Endothelial cell of umbilical vein (primary cell): Measurements from ENCODE around the gene SMAD1. TPM values are rescaled to one million over a fixed set of nuclear protein-coding genes. Genes with fewer than 3 reads are reported as not detected.

Source experiments
- BruUV-seq: library from RNA; stranded (reverse); fragments of 400-500 nt; replicated peaks from 2 replicates; lab custom pipeline; 2021; lab: Mats Ljungman, UMichigan
- CTCF ChIA-PET: fragments of 300-600, 350-600 bp; sonication (Branson Sonifier 250); formaldehyde crosslinking; loops from one replicate; lab custom pipeline; 2021; ENCODE audit warnings: antibody characterized with exemption, inconsistent platforms; lab: Charles Lee
- POLR2A ChIA-PET: fragments of 300-600, 350-600 bp; sonication (Branson Sonifier 250); formaldehyde crosslinking; loops from one replicate; lab custom pipeline; 2021; ENCODE audit warnings: antibody characterized with exemption, inconsistent platforms; lab: Charles Lee
- DNase-seq: peaks from one replicate; pipeline ENCODE4 v3.0.0-alpha.2; 2011; ENCODE audit warnings: low read depth, low spot score
- FAIRE-seq: peaks from 2 replicates; lab custom pipeline; 2011; peaks lifted over from hg19 to GRCh38; lab: Jason Lieb, UNC
- H2AFZ ChIP-seq: 2 replicates; pipeline ENCODE4 v1.6.0; 2012; ENCODE audit warnings: low read depth, low read length, control low read depth, inconsistent platforms
- H3K27ac ChIP-seq: 2 replicates; pipeline ENCODE4 v1.5.1; 2011; ENCODE audit warnings: low read depth, mild to moderate bottlenecking, control low read depth, low read length, moderate library complexity; ENCODE audit not compliant: insufficient read depth
- H3K27me3 ChIP-seq, 2 experiments: 2 replicates each; pipeline versions ENCODE4 v1.6.0 to v1.6.1; 2011; ENCODE audit warnings: low read length in 2 of 2, mixed read lengths in 1 of 2; ENCODE audit not compliant: control insufficient read depth in 2 of 2, insufficient read depth in 2 of 2
- H3K36me3 ChIP-seq, 2 experiments: 2 replicates in 1 of 2; 3 replicates in 1 of 2; pipeline ENCODE4 v1.5.1; 2011; ENCODE audit warnings: low read length in 2 of 2, mild to moderate bottlenecking in 1 of 2, moderate library complexity in 1 of 2; ENCODE audit not compliant: control insufficient read depth in 2 of 2, insufficient read depth in 2 of 2; ENCODE audit errors: extremely low read depth in 1 of 2
- H3K4me1 ChIP-seq: 3 replicates; pipeline ENCODE4 v1.5.1; 2011; ENCODE audit warnings: mild to moderate bottlenecking, low read length; ENCODE audit not compliant: control insufficient read depth, insufficient read depth; ENCODE audit errors: extremely low read depth
- H3K4me2 ChIP-seq: 2 replicates; pipeline ENCODE4 v1.6.1; 2011; ENCODE audit warnings: low read length, control low read depth, mixed read lengths; ENCODE audit not compliant: insufficient read depth
- H3K4me3 ChIP-seq, 3 experiments: fragments of 200-600 bp in 1 of 3; sonication (generic), shearing (Covaris generic) in 1 of 3; replicated peaks in 1 of 3; 2 replicates each; pipeline ENCODE4 v1.5.1; 2011 to 2016; ENCODE audit warnings: control low read depth in 3 of 3, low read length in 3 of 3, mild to moderate bottlenecking in 2 of 3, inconsistent platforms in 1 of 3, low read depth in 1 of 3, moderate library complexity in 1 of 3; ENCODE audit not compliant: insufficient read depth in 1 of 3
- H3K79me2 ChIP-seq: 2 replicates; pipeline ENCODE4 v1.6.0; 2012; ENCODE audit warnings: low read length, inconsistent platforms; ENCODE audit not compliant: control insufficient read depth, insufficient read depth
- H3K9ac ChIP-seq: replicated peaks from 2 replicates; pipeline ENCODE3; 2011; ENCODE audit warnings: low read length, control low read depth; ENCODE audit not compliant: insufficient read depth; ENCODE audit errors: extremely low read depth
- H3K9me1 ChIP-seq: replicated peaks from 3 replicates; pipeline ENCODE4 v1.6.0; 2011; ENCODE audit warnings: mild to moderate bottlenecking, low read length; ENCODE audit not compliant: control insufficient read depth, insufficient read depth; ENCODE audit errors: extremely low read depth
- H3K9me3 ChIP-seq: replicated peaks from 2 replicates; pipeline ENCODE4 v1.5.1; 2012; ENCODE audit warnings: low read length, inconsistent platforms; ENCODE audit not compliant: control insufficient read depth, insufficient read depth
- H4K20me1 ChIP-seq: replicated peaks from 2 replicates; pipeline ENCODE3; 2011; ENCODE audit warnings: mild to moderate bottlenecking, low read length; ENCODE audit not compliant: control insufficient read depth, insufficient read depth; ENCODE audit errors: extremely low read depth
- CTCF ChIP-seq, 2 donors: IDR thresholded peaks; 1 replicate in 1 of 2; 2 replicates in 1 of 2; pipeline ENCODE4 v1.5.1; 2011; ENCODE audit warnings: low read length in 2 of 2, mild to moderate bottlenecking in 2 of 2, moderate library complexity in 2 of 2, control low read depth in 1 of 2, inconsistent platforms in 1 of 2, low read depth in 1 of 2; ENCODE audit not compliant: insufficient read depth in 1 of 2; ENCODE audit errors: extremely low read depth in 1 of 2
- EZH2 ChIP-seq: IDR thresholded peaks from 2 replicates; pipeline ENCODE4 v1.6.1; 2012; ENCODE audit warnings: borderline replicate concordance, low read depth, mild to moderate bottlenecking, moderate library complexity, low read length, inconsistent platforms; ENCODE audit not compliant: severe bottlenecking
- FOS ChIP-seq: IDR thresholded peaks from 2 replicates; pipeline ENCODE4 v1.6.1; 2011; ENCODE audit warnings: mild to moderate bottlenecking, low read length, moderate library complexity, borderline replicate concordance; ENCODE audit not compliant: insufficient read depth
- GATA2 ChIP-seq: IDR thresholded peaks from 2 replicates; pipeline ENCODE4 v1.7.0; 2011; ENCODE audit warnings: low read depth, mild to moderate bottlenecking, moderate library complexity, mixed read lengths, low read length; ENCODE audit not compliant: insufficient read length, insufficient read depth
- JUN ChIP-seq: IDR thresholded peaks from 2 replicates; pipeline ENCODE4 v1.6.1; 2011; ENCODE audit warnings: borderline replicate concordance, low read depth; ENCODE audit not compliant: insufficient read length, insufficient read depth
- MAX ChIP-seq: IDR thresholded peaks from 2 replicates; pipeline ENCODE4 v1.6.1; 2011; ENCODE audit not compliant: insufficient read depth, insufficient read length
- MYC ChIP-seq: IDR thresholded peaks from one replicate; pipeline ENCODE4 v1.6.1; 2011; ENCODE audit warnings: mild to moderate bottlenecking, low read depth, low read length
- POLR2A ChIP-seq: IDR thresholded peaks from 2 replicates; pipeline ENCODE4 v1.6.1; 2012; ENCODE audit warnings: low read depth, mild to moderate bottlenecking, control low read depth, low read length
- POLR2AphosphoS5 ChIP-seq: IDR thresholded peaks from 2 replicates; pipeline ENCODE4 v1.6.1; 2012; ENCODE audit warnings: low read depth, mild to moderate bottlenecking, control low read depth, low read length, moderate library complexity; ENCODE audit not compliant: insufficient read depth
- dilution Hi-C: fragments of 300-500 bp; cut with MboI; formaldehyde crosslinking; loops from one replicate; pipeline ENCODE4 v1.15.0; 2019; ENCODE audit warnings: low sequenced_read_pairs; ENCODE audit not compliant: extremely low pct_ligation_motif_present
- intact Hi-C: fragments of 100-400 bp; cut with micrococcal nuclease; formaldehyde crosslinking; loops from one replicate; pipeline ENCODE4 v1.10.0; 2022
- polyA plus RNA-seq, 4 experiments: library from polyadenylated mRNA; depleted of rRNA in 3 of 4; stranded (reverse) in 3 of 4; unstranded in 1 of 4; fragments of >200 nt; gene quantifications; 2 replicates each; pipeline versions ENCODE4 v1.2.1 to v1.2.3, GENCODE V29; 2011 to 2012; ENCODE audit warnings: missing spikeins in 1 of 4
- total RNA-seq: library from RNA; stranded (reverse); gene quantifications from 2 replicates; pipeline ENCODE4 v1.2.3, GENCODE V29; 2021

The SMAD1 gene
- total and polyA plus RNA-seq, 2 donors (not counting 3 experiments of a cell fraction or from before 2014, with no cell fraction given) = 101 to 116 TPM

GRCh38 chr4:145557720-145558119 is 76.1 kb downstream of the SMAD1 start:
- TF ChIP-seq CTCF (IDR thresholded peaks at IDR 0.05; ENCODE audit: extremely low read depth in 1 of 2, insufficient read depth in 1 of 2, low read depth in 1 of 2, low read length in 2 of 2) (peak; percentile 88 to 89), MYC (no peak)
- H3K27me3 ChIP-seq = no peaks in the 10 kb centered on the region
- no peaks in the 10 kb centered on the region for H3K79me2 ChIP-seq
- no peak overlapping the region for H3K27ac ChIP-seq
- dilution Hi-C loops (no loop called here), intact Hi-C loops (loop anchor here (1.0 kb wide), 5 partner anchors 11 to 403 kb away; partner anchors contain the start of gene SMAD1)
- CTCF ChIA-PET = interaction anchor here (0.7 to 2.5 kb wide), 40 partner anchors 8 to 340 kb away, joined by 3 to 51 read pairs (median 4); partner anchors contain the start of genes MMAA and SMAD1
- H3K9ac ChIP-seq = no peak overlapping the region
- no peaks in the 10 kb centered on the region for H4K20me1 ChIP-seq
- DNase-seq (peak; percentile 81), FAIRE-seq (no peak)
- no peaks in the 10 kb centered on the region for H3K9me3 ChIP-seq
- no peaks in the 10 kb centered on the region for H3K9me1 ChIP-seq
- peaks cover 11 to 17% of the 10 kb centered on the region in 2 experiments for H3K36me3 ChIP-seq
- H3K4me1 ChIP-seq = peaks cover 11% of the 10 kb centered on the region
- BruUV-seq = no TSS peak
- no peak overlapping the region for H2AFZ ChIP-seq
- H3K4me2 ChIP-seq = no peak overlapping the region
- no peak overlapping the region for H3K4me3 ChIP-seq
- POLR2A ChIA-PET = no interaction called here

GRCh38 chr4:145563293-145563985 is 81.8 kb downstream of the SMAD1 start:
- Histone ChIP-seq H3K4me3 (no peak overlapping the region), H2AFZ (no peak overlapping the region), H3K9me3 (no peaks in the 10 kb centered on the region), H3K36me3 (peaks cover 4 to 8% of the 10 kb centered on the region in 2 experiments), H3K4me1 (no peaks in the 10 kb centered on the region), H4K20me1 (no peaks in the 10 kb centered on the region), H3K4me2 (no peak overlapping the region), H3K27me3 (no peaks in the 10 kb centered on the region), H3K9me1 (no peaks in the 10 kb centered on the region), H3K27ac (no peak overlapping the region), H3K9ac (no peak overlapping the region), H3K79me2 (no peaks in the 10 kb centered on the region)
- no peak for DNase-seq
- FAIRE-seq = no peak
- BruUV-seq = no TSS peak
- POLR2A ChIA-PET = no interaction called here
- intact Hi-C loops = no loop called here
- dilution Hi-C loops = no loop called here
- CTCF ChIA-PET = interaction anchor here (0.7 to 3.4 kb wide), 4 partner anchors 46 to 347 kb away, joined by 3 to 10 read pairs (median 4); no protein-coding TSS in a partner anchor
- TF ChIP-seq POLR2A (no peak), JUN (no peak), POLR2AphosphoS5 (no peak), FOS (no peak), EZH2 (no peak), MAX (no peak), GATA2 (no peak), CTCF (IDR thresholded peaks at IDR 0.05; ENCODE audit: extremely low read depth in 1 of 2, insufficient read depth in 1 of 2, low read depth in 1 of 2, low read length in 2 of 2) (no peak), MYC (no peak)
